Stomach smooth muscle (tissue), 2 donors: ENCODE results near the gene ARSJ.
"Not testable (repeated sequence)": the region's sequence is repeated elsewhere in the genome, so short reads cannot be mapped to it uniquely, and the experiment has no call there.

Experiments used
- H3K27ac ChIP-seq: one replicate; pipeline ENCODE4 v1.7.0; 2013; ENCODE audit warnings: mild to moderate bottlenecking, low read length, inconsistent platforms
- H3K27me3 ChIP-seq, 2 donors: one replicate each; pipeline ENCODE4 v1.7.0; 2013; ENCODE audit warnings: low read length in 2 of 2; ENCODE audit not compliant: insufficient read depth in 2 of 2, control insufficient read depth in 1 of 2
- H3K36me3 ChIP-seq, 2 donors: one replicate each; pipeline ENCODE4 v1.7.0; 2013; ENCODE audit warnings: low read length in 2 of 2; ENCODE audit not compliant: control insufficient read depth in 2 of 2, insufficient read depth in 2 of 2
- H3K4me1 ChIP-seq: one replicate; pipeline ENCODE4 v1.7.0; 2013; ENCODE audit warnings: low read length; ENCODE audit not compliant: control insufficient read depth, insufficient read depth
- H3K4me3 ChIP-seq, 2 donors: one replicate each; pipeline ENCODE4 v1.7.0; 2013; ENCODE audit warnings: low read length in 2 of 2
- H3K9ac ChIP-seq, 2 donors: one replicate each; pipeline ENCODE4 v1.7.0; 2013; ENCODE audit warnings: low read length in 2 of 2, mild to moderate bottlenecking in 1 of 2
- H3K9me3 ChIP-seq, 2 donors: one replicate each; pipeline ENCODE4 v1.7.0; 2013; ENCODE audit warnings: low read length in 2 of 2; ENCODE audit not compliant: control insufficient read depth in 2 of 2
- donor health status: healthy.
- donor health status: Pancreatic carcinoma.

Gene ARSJ

DNA sequence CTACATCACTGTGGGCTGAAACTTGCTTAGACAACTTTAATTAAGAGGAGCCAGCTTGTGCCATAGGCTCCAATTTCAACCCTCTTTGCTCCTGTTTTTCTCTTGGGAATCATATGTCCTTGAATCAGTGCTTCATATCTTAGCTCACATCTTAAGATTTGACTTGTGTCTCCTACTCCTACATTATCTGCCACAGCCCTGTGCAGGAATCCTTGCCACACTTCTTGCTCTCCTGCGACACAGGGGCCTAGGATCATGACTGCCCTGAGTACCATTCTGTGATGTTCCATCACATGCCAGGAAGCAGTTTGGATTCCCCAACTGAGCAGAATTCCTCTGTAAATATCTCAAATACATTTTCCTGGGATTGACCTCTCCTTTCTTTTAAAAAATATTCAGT, 36.4 kb downstream of the ARSJ start:
- no peak overlapping the region for H3K9ac ChIP-seq
- H3K36me3 ChIP-seq, result no peaks in the 10 kb centered on the region
- no peaks in the 10 kb centered on the region for H3K9me3 ChIP-seq
- H3K4me3 ChIP-seq, result no peak overlapping the region
- H3K4me1 ChIP-seq, result no peaks in the 10 kb centered on the region
- H3K27me3 ChIP-seq, result no peaks in the 10 kb centered on the region
- H3K27ac ChIP-seq, result no peak overlapping the region

DNA sequence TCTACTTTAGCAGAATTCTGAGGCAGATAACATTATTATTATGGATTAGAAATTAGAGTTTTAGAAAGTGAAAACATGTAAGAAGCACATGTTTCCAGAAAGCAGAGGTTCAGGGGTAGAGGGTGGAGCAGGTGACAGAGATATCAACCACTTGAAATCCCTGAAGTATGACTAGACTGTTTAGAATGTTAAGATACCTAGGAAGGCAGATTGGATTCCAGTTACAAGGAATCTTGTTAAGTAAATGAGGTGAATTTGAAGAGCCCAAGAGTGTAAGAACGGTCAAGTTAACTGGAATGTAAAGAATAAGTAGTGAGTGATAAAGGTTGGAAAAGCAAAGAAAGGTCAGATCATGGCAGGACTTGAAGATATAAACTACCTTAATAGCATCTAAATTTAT, 37.6 kb downstream of the ARSJ start:
- no peak overlapping the region for H3K9ac ChIP-seq
- no peaks in the 10 kb centered on the region for H3K27me3 ChIP-seq
- H3K9me3 ChIP-seq, result no peaks in the 10 kb centered on the region
- no peaks in the 10 kb centered on the region for H3K4me1 ChIP-seq
- no peak overlapping the region for H3K27ac ChIP-seq
- H3K4me3 ChIP-seq, result no peak overlapping the region
- no peaks in the 10 kb centered on the region for H3K36me3 ChIP-seq

DNA sequence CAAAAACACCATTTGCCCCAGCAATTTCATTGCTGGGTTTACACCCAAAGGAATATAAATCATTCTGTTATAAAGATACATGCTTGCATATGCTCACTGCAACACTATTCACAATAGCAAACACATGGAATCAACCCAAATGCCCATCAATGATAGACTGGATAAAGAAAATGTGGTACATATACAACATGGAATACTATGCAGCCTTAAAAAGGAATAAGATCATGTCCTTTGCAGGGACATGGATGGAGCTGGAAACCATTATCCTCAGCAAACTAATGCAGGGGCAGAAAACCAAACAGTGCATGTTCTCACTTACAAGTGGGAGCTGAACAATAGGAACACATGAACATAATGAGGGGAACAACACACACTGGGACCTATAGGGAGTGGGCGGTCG, 39.3 kb downstream of the ARSJ start:
- H3K4me3 ChIP-seq, H3K9me3 ChIP-seq, H3K27me3 ChIP-seq, H3K27ac ChIP-seq, H3K4me1 ChIP-seq, H3K36me3 ChIP-seq, H3K9ac ChIP-seq: not testable (repeated sequence)

DNA sequence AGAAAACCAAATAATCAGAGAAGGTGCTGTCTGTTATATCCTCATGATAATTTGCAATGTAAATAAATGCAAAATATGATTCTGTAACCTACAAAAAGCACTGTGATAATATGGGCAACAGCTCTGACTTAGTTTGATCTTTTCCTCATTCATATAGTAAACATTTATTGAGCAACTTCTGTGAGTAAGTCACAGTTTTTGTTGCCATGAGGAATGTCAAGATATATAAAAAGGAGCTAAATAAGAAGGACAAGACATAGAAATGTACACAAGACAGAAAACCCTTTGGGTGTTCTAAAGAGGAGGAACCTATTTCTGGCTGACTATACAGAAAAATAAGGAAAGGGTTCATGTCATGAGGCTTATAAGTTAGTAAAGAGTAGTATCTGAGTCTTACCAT, 44.3 kb downstream of the ARSJ start:
- Histone ChIP-seq H3K36me3 (no peaks in the 10 kb centered on the region), H3K9ac (no peak overlapping the region), H3K9me3 (no peaks in the 10 kb centered on the region)

GRCh38 chr4:113924706-113925105, 54.7 kb downstream of the ARSJ start:
- not testable (repeated sequence) for H3K4me1 ChIP-seq, H3K9me3 ChIP-seq, H3K27ac ChIP-seq, H3K27me3 ChIP-seq, H3K36me3 ChIP-seq, H3K9ac ChIP-seq, H3K4me3 ChIP-seq

More for the DNA sequence above, 44.3 kb downstream of the ARSJ start:
- no peak overlapping the region for H3K4me3 ChIP-seq
- no peaks in the 10 kb centered on the region for H3K27me3 ChIP-seq
- no peak overlapping the region for H3K27ac ChIP-seq
- H3K4me1 ChIP-seq, result no peaks in the 10 kb centered on the region

DNA sequence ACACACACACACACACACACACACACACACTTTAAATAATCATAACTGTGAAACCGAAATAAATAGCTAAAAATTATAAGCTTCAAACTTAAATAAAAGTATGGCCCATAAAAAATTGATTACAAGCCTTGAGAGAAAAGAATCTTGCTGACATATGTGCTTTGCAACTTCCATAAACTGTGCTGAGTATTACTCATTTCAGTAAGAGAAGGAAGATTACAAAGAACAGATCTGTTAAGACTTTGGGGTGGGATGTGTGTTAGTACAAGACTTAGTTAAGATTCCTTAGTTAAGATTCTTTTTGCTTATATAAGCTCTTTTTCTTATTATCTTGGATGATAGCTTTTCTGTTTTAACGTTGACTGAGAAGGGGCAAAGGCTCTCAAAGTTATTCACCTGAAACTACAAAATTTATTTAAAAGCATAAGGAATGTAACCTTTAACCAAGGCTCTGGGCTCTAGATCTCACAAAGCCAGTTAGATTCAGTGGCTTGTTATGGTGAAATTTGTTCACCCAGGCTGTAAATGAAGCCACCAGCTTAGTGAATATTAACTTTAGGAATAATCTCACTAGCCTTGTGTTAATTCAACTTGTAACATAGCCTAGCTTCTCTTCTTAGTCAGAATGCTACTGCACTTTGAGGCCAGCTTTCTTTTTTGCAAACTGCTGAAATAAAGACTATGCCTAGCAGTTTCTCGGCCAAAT, 58.2 kb downstream of the ARSJ start:
- H3K9me3 ChIP-seq, result no peaks in the 10 kb centered on the region
- no peaks in the 10 kb centered on the region for H3K4me1 ChIP-seq
- no peaks in the 10 kb centered on the region for H3K27me3 ChIP-seq
- H3K36me3 ChIP-seq, result no peaks in the 10 kb centered on the region
- H3K27ac ChIP-seq, result no peak overlapping the region
- no peak overlapping the region for H3K4me3 ChIP-seq
- H3K9ac ChIP-seq, result no peak overlapping the region

DNA sequence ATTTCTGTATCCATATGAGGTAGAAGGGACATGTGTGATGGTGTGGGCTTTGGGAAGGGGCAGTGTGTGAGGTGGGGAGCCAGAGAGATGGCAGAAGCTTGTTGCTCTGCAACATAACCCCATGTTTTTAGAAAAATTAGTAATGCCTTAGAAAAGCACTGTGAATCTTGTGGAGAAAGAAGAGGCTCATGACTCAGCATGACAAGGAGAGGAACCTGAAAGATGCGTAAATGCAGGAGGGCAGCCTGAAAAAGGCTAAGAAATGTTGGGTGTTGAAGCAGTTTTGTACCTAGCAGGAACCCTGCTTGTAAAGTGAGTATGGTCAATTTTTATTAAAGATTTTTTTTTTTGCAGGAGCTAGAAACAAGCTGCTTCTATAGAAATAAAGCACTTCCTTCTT, 59.8 kb downstream of the ARSJ start:
- no peaks in the 10 kb centered on the region for H3K4me1 ChIP-seq
- no peaks in the 10 kb centered on the region for H3K27me3 ChIP-seq
- H3K4me3 ChIP-seq, result no peak overlapping the region
- no peak overlapping the region for H3K9ac ChIP-seq
- no peak overlapping the region for H3K27ac ChIP-seq
- H3K9me3 ChIP-seq, result no peaks in the 10 kb centered on the region
- H3K36me3 ChIP-seq, result no peaks in the 10 kb centered on the region

DNA sequence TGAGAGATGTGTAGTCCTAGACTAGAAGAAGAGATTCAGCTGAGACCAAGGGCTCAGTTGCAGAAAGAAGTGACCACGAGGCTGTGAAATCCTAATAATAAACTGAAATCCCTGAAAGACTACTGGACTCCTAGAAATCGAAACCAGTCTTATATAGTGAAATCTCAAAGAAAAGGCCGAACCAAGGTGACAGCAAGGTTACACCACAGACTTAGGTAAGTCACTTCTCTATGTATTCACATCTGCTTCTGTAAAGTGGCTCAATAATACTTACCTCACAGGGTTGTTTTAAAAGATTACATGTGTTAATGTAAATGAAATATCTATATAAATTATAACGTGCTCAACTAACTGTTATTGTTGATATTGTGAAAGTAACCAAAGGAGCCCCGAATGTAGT, 60.3 kb downstream of the ARSJ start:
- no peaks in the 10 kb centered on the region for H3K4me1 ChIP-seq
- no peaks in the 10 kb centered on the region for H3K27me3 ChIP-seq
- H3K9me3 ChIP-seq, result no peaks in the 10 kb centered on the region
- no peak overlapping the region for H3K9ac ChIP-seq
- H3K4me3 ChIP-seq, result no peak overlapping the region
- H3K27ac ChIP-seq, result no peak overlapping the region
- no peaks in the 10 kb centered on the region for H3K36me3 ChIP-seq

GRCh38 chr4:113908829-113909228, 70.6 kb downstream of the ARSJ start:
- no peaks in the 10 kb centered on the region for H3K4me1 ChIP-seq
- no peak overlapping the region for H3K27ac ChIP-seq
- H3K36me3 ChIP-seq, result no peaks in the 10 kb centered on the region
- H3K27me3 ChIP-seq, result no peaks in the 10 kb centered on the region
- no peak overlapping the region for H3K9ac ChIP-seq
- H3K4me3 ChIP-seq, result no peak overlapping the region
- H3K9me3 ChIP-seq, result no peaks in the 10 kb centered on the region

- no peaks in the 10 kb centered on the region for H3K9me3 ChIP-seq
- H3K4me1 ChIP-seq, result no peaks in the 10 kb centered on the region
Observed at GRCh38 chr4:113907559-113907958, 71.9 kb downstream of the ARSJ start.

GRCh38 chr4:113905301-113905700, 74.1 kb downstream of the ARSJ start:
- no peak overlapping the region for H3K4me3 ChIP-seq
- H3K27ac ChIP-seq, result no peak overlapping the region
- H3K9me3 ChIP-seq, result no peaks in the 10 kb centered on the region
- H3K36me3 ChIP-seq, result peaks cover 10 to 11% of the 10 kb centered on the region in 2 donors
- H3K27me3 ChIP-seq, result no peaks in the 10 kb centered on the region
- no peak overlapping the region for H3K9ac ChIP-seq
- no peaks in the 10 kb centered on the region for H3K4me1 ChIP-seq

More at GRCh38 chr4:113907559-113907958, 71.9 kb downstream of the ARSJ start:
- Histone ChIP-seq H3K27ac (no peak overlapping the region), H3K27me3 (no peaks in the 10 kb centered on the region), H3K4me3 (no peak overlapping the region), H3K9ac (no peak overlapping the region), H3K36me3 (peaks cover 7% of the 10 kb centered on the region in 2 donors)
